Liver (tissue), 9 donors: ENCODE data around the gene AKAP5. TPM values are rescaled to one million over a fixed set of nuclear protein-coding genes. Genes with fewer than 3 reads are reported as not detected.

Experiments
- DNase-seq: peaks from one replicate; pipeline ENCODE4 v3.0.0-alpha.2; 2017; ENCODE audit warnings: low spot score
- H3K27ac ChIP-seq, 2 donors: one replicate each; pipeline ENCODE4 v1.7.0; 2013; ENCODE audit warnings: inconsistent platforms in 2 of 2, low read length in 2 of 2, control low read depth in 1 of 2, low read depth in 1 of 2, mild to moderate bottlenecking in 1 of 2
- H3K27me3 ChIP-seq, 4 donors: one replicate each; pipeline versions ENCODE4 v1.6.1 to v1.7.0; 2013; ENCODE audit warnings: low read length in 3 of 4, inconsistent platforms in 1 of 4, mild to moderate bottlenecking in 1 of 4, moderate library complexity in 1 of 4; ENCODE audit not compliant: control insufficient read depth in 4 of 4, insufficient read depth in 4 of 4
- H3K36me3 ChIP-seq, 4 donors: one replicate each; pipeline versions ENCODE4 v1.6.1 to v1.7.0; 2013; ENCODE audit warnings: low read length in 3 of 4, mild to moderate bottlenecking in 3 of 4, low read depth in 1 of 4, moderate library complexity in 1 of 4; ENCODE audit not compliant: control insufficient read depth in 4 of 4, insufficient read depth in 3 of 4
- H3K4me1 ChIP-seq, 4 donors: one replicate each; pipeline versions ENCODE4 v1.6.1 to v1.7.0; 2013; ENCODE audit warnings: low read length in 3 of 4, mild to moderate bottlenecking in 3 of 4, moderate library complexity in 1 of 4; ENCODE audit not compliant: control insufficient read depth in 4 of 4, insufficient read depth in 4 of 4
- H3K4me3 ChIP-seq, 3 donors: one replicate each; pipeline versions ENCODE4 v1.6.1 to v1.7.0; 2013; ENCODE audit warnings: low read length in 3 of 3, control low read depth in 1 of 3, low read depth in 1 of 3, mild to moderate bottlenecking in 1 of 3
- H3K9ac ChIP-seq, 2 donors: one replicate each; pipeline ENCODE4 v1.7.0; 2013; ENCODE audit warnings: low read length in 2 of 2, mild to moderate bottlenecking in 2 of 2, moderate library complexity in 2 of 2, control low read depth in 1 of 2, low read depth in 1 of 2
- H3K9me3 ChIP-seq, 4 donors: one replicate each; pipeline versions ENCODE4 v1.6.1 to v1.7.0; 2013; ENCODE audit warnings: low read length in 3 of 4; ENCODE audit not compliant: control insufficient read depth in 4 of 4
- ATF3 ChIP-seq: IDR thresholded peaks from 2 replicates; pipeline ENCODE4 v1.6.1; 2016; ENCODE audit warnings: antibody characterized with exemption
- CTCF ChIP-seq: fragments of 150-350 bp; IDR thresholded peaks from 2 replicates; pipeline ENCODE4 v1.5.1; 2017; ENCODE audit warnings: improper control_type of control experiment, low read depth, low read length; ENCODE audit not compliant: missing input control
- EGR1 ChIP-seq, 2 donors: IDR thresholded peaks; 2 replicates each; pipeline ENCODE4 v1.6.1; 2016 to 2018; ENCODE audit warnings: antibody characterized with exemption in 2 of 2, low read depth in 2 of 2
- FOXA1 ChIP-seq: IDR thresholded peaks from 2 replicates; pipeline ENCODE4 v1.6.1; 2016; ENCODE audit warnings: antibody characterized with exemption
- FOXA2 ChIP-seq: IDR thresholded peaks from 2 replicates; pipeline ENCODE4 v1.6.1; 2016; ENCODE audit warnings: antibody characterized with exemption
- GABPA ChIP-seq, 2 donors: IDR thresholded peaks in 1 of 2; conservative IDR thresholded peaks in 1 of 2; 2 replicates each; pipeline ENCODE4 v1.6.1; 2016; ENCODE audit warnings: antibody characterized with exemption in 2 of 2, mild to moderate bottlenecking in 1 of 2, moderate library complexity in 1 of 2
- HNF4G ChIP-seq: IDR thresholded peaks from 2 replicates; pipeline ENCODE4 v1.6.1; 2016; ENCODE audit warnings: antibody characterized with exemption
- JUND ChIP-seq, 2 donors: IDR thresholded peaks; 2 replicates each; pipeline ENCODE4 v1.6.1; 2016; ENCODE audit warnings: antibody characterized with exemption in 2 of 2
- MAX ChIP-seq: IDR thresholded peaks from 2 replicates; pipeline ENCODE4 v1.6.1; 2016; ENCODE audit warnings: antibody characterized with exemption
- NR2F2 ChIP-seq: IDR thresholded peaks from 2 replicates; pipeline ENCODE4 v1.6.1; 2016; ENCODE audit warnings: antibody characterized with exemption
- RAD21 ChIP-seq, 2 donors: IDR thresholded peaks; 2 replicates each; pipeline ENCODE4 v1.6.1; 2016; ENCODE audit warnings: antibody characterized with exemption in 2 of 2, mild to moderate bottlenecking in 2 of 2
- REST ChIP-seq: IDR thresholded peaks from 2 replicates; pipeline ENCODE4 v1.6.1; 2016; ENCODE audit warnings: antibody characterized with exemption, mild to moderate bottlenecking
- RXRA ChIP-seq, 2 donors: IDR thresholded peaks; 2 replicates each; pipeline ENCODE4 v1.6.1; 2017 to 2018; ENCODE audit warnings: antibody characterized with exemption in 2 of 2, mild to moderate bottlenecking in 1 of 2
- SP1 ChIP-seq: IDR thresholded peaks from 2 replicates; pipeline ENCODE4 v1.6.1; 2018; ENCODE audit warnings: antibody characterized with exemption, mild to moderate bottlenecking
- TAF1 ChIP-seq: conservative IDR thresholded peaks from 2 replicates; pipeline ENCODE4 v1.6.1; 2016; ENCODE audit warnings: antibody characterized with exemption, mild to moderate bottlenecking
- ZBTB33 ChIP-seq: IDR thresholded peaks from 2 replicates; pipeline ENCODE4 v1.6.1; 2016; ENCODE audit warnings: antibody characterized with exemption
- WGBS: extraction: QIAGEN DNeasy Blood & Tissue Kit; methylation state at CpG from one replicate; pipeline ENCODE4 v1.1.7; 2013; 5-methylcytosine and 5-hydroxymethylcytosine counted together
- polyA plus RNA-seq, 2 donors: library from polyadenylated mRNA; stranded (reverse) in 1 of 2; unstranded in 1 of 2; fragments of 200-250 nt in 1 of 2; fragments of >200 nt in 1 of 2; fragmentation: Nextera tagmentation in 1 of 2; extraction: Ambion mirVana in 1 of 2; gene quantifications; one replicate each; pipeline versions ENCODE4 v1.2.1 to v1.2.3, GENCODE V29; 2013 to 2015
- total RNA-seq, 2 donors: library from RNA; depleted of rRNA; stranded (reverse); fragments of >200 nt; gene quantifications; one replicate each; pipeline ENCODE4 v1.2.3, GENCODE V29; 2014
- donor health status: healthy.
- donor health status: healthy.
- donor health status: healthy.
- donor health status: healthy.
- donor health status: healthy.

Gene AKAP5
- total and polyA plus RNA-seq, 4 donors, result 0.07 to 2.3 (median 0.27) TPM

- Histone ChIP-seq H3K9me3 (no peaks in the 10 kb centered on the region), H3K4me3 (no peak overlapping the region), H3K4me1 (no peaks in the 10 kb centered on the region), H3K9ac (no peak overlapping the region), H3K36me3 (peaks cover 15 to 79% (median 66%) of the 10 kb centered on the region in 4 donors), H3K27ac (no peak overlapping the region), H3K27me3 (no peaks in the 10 kb centered on the region)
- no peak for DNase-seq
- 93% methylated on average over 11 of the region's 11 CpGs for WGBS
- no peak for TF ChIP-seq RAD21 (IDR thresholded peaks at IDR 0.05)
- no peak for TF ChIP-seq JUND (IDR thresholded peaks at IDR 0.05)
- no peak for TF ChIP-seq SP1
- TF ChIP-seq MAX, result no peak
- TF ChIP-seq FOXA1, result no peak
- no peak for TF ChIP-seq RXRA (IDR thresholded peaks at IDR 0.05)
- no peak for TF ChIP-seq ZBTB33
- no peak for TF ChIP-seq REST
- no peak for TF ChIP-seq FOXA2
- no peak for TF ChIP-seq HNF4G
- no peak for TF ChIP-seq EGR1 (IDR thresholded peaks at IDR 0.05; ENCODE audit: low read depth in 2 of 2)
- no peak for TF ChIP-seq CTCF
- TF ChIP-seq NR2F2, result no peak
- TF ChIP-seq GABPA (IDR thresholded peaks at IDR 0.05 in 1 of 2, conservative IDR thresholded peaks at IDR 0.05 in 1 of 2), result no peak
- no peak for TF ChIP-seq TAF1
- no peak for TF ChIP-seq ATF3
Observed at GRCh38 chr14:64444140-64444539, 21.2 kb upstream of the AKAP5 start.
